Measurements from ENCODE around the gene LRRC3. TPM values are rescaled to one million over a fixed set of nuclear protein-coding genes. Genes with fewer than 3 reads are reported as not detected.

LRRC3 gene
- total RNA-seq, 2 experiments from 2014 or later: not detected

GRCh38 chr21:44426663-44427191, 28.6 kb upstream of the LRRC3 start:
- DNase-seq (ENCODE audit: low spot score): no peak
- Histone ChIP-seq H3K9me2 (ENCODE audit: insufficient read depth, low read length) (no peaks in the 10 kb centered on the region), H3K36me3 (ENCODE audit: insufficient read depth, low read length) (no peaks in the 10 kb centered on the region), H2AFZ (ENCODE audit: low read length) (no peak overlapping the region), H4K20me1 (ENCODE audit: insufficient read depth, low read length) (no peaks in the 10 kb centered on the region), H3K4me2 (ENCODE audit: low read length) (no peak overlapping the region), H3K4me3 (ENCODE audit: low read depth, low read length, poor library complexity, severe bottlenecking) (no peak overlapping the region), H3K9me3 (ENCODE audit: low read length) (peaks cover 13% of the 10 kb centered on the region), H3K27ac (ENCODE audit: low read depth, low read length, poor library complexity, severe bottlenecking) (no peak overlapping the region), H3K4me1 (ENCODE audit: insufficient read depth, low read length, poor library complexity, severe bottlenecking) (peaks cover 9% of the 10 kb centered on the region), H3K79me2 (ENCODE audit: insufficient read depth, low read depth, low read length) (no peaks in the 10 kb centered on the region)
- BruUV-seq (replicated peaks): no TSS peak
- TF ChIP-seq CTCF (conservative IDR thresholded peaks at IDR 0.05; ENCODE audit: low read length) (no peak), EZH2phosphoT487 (IDR thresholded peaks at IDR 0.05; ENCODE audit: borderline replicate concordance, low read depth, low read length) (no peak)
- CTCF ChIA-PET (ENCODE audit: unreplicated experiment): no interaction called here
- POLR2A ChIA-PET: no interaction called here
- intact Hi-C loops (cut with micrococcal nuclease; ENCODE audit: unreplicated experiment): loop anchor here (5.0 kb wide), 2 partner anchors 84 to 1216 kb away; partner anchors contain the start of gene PCBP3

DNA sequence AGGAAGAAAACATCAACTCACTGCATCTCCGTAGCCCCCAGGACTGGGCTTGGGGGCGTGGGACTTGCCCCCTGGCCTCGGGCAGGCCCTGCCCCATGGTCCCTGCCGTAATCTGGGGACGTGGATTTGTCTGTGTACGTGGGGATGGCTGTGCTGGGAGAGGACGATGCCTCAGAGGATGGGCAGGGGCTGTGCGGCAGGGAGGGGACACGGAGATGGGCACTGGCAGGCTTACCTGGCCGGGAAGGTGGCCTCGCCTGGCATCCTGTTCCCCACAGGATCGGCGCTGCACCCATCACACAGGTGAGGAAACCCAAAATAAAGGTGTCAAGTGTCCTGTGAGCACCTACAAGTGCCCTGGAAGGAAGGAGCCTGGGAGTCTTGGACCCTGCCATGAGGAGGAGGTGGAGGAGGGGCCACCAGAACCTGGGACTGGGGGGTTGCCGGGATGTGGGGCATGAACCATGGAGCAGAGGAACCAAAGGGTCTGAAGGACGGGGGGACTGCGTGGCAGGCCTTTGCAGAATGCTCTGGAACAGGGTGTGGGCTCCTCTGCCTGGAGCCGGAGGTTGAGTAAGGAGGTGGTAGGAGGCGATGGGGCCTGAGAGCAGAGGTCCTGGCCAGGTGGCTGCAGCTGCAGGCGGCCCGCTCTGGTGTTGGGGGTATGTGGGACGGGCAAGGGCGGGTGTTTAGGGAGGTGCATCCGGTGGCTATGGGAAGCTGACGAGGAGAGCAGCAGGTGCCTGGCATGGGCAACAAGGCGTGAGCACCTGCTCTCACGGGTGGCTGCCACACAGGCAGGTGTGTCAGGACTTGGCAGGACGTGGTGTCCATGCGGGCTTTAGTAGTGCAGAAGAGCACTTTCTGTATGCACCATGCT, 27.8 kb upstream of the LRRC3 start:
- TF ChIP-seq EZH2phosphoT487 (IDR thresholded peaks at IDR 0.05; ENCODE audit: borderline replicate concordance, low read depth, low read length): no peak
- TF ChIP-seq CTCF (conservative IDR thresholded peaks at IDR 0.05; ENCODE audit: low read length): no peak
- Histone ChIP-seq H3K36me3 (ENCODE audit: insufficient read depth, low read length) (no peaks in the 10 kb centered on the region), H3K79me2 (ENCODE audit: insufficient read depth, low read depth, low read length) (no peaks in the 10 kb centered on the region), H3K4me1 (ENCODE audit: insufficient read depth, low read length, poor library complexity, severe bottlenecking) (peaks cover 9% of the 10 kb centered on the region), H3K4me3 (ENCODE audit: low read depth, low read length, poor library complexity, severe bottlenecking) (no peak overlapping the region), H3K4me2 (ENCODE audit: low read length) (peak overlapping the region; percentile 7; the same call in 1 of the 2 replicates), H3K9me2 (ENCODE audit: insufficient read depth, low read length) (no peaks in the 10 kb centered on the region), H3K9me3 (ENCODE audit: low read length) (peaks cover 13% of the 10 kb centered on the region), H3K27ac (ENCODE audit: low read depth, low read length, poor library complexity, severe bottlenecking) (peak overlapping the region; percentile 18), H2AFZ (ENCODE audit: low read length) (peak overlapping the region; percentile 40; the same call in 1 of the 2 replicates), H4K20me1 (ENCODE audit: insufficient read depth, low read length) (no peaks in the 10 kb centered on the region)
- no peak for DNase-seq (ENCODE audit: low spot score)
- ChIA-PET CTCF (ENCODE audit: unreplicated experiment) (interaction anchor here (1.1 kb wide), 1 partner anchor 15 kb away, joined by 3 read pairs; no protein-coding TSS in a partner anchor), POLR2A (interaction anchor here (0.6 kb wide), 1 partner anchor 500 kb away, joined by 4 read pairs; no protein-coding TSS in a partner anchor)
- BruUV-seq (replicated peaks): no TSS peak
- intact Hi-C loops (cut with micrococcal nuclease; ENCODE audit: unreplicated experiment): loop anchor here (5.0 kb wide), 2 partner anchors 85 to 1215 kb away; partner anchors contain the start of gene PCBP3
